NCI-H2107 (cell line): ENCODE data around the gene ACOXL.

Experiments used
- DNase-seq: peaks from one replicate; lab custom pipeline; 2025; lab: John Stamatoyannopoulos, UW

The ACOXL gene

GRCh38 chr2:110875384-110875725 is 143.0 kb downstream of the ACOXL start:
- no peak for DNase-seq

DNA sequence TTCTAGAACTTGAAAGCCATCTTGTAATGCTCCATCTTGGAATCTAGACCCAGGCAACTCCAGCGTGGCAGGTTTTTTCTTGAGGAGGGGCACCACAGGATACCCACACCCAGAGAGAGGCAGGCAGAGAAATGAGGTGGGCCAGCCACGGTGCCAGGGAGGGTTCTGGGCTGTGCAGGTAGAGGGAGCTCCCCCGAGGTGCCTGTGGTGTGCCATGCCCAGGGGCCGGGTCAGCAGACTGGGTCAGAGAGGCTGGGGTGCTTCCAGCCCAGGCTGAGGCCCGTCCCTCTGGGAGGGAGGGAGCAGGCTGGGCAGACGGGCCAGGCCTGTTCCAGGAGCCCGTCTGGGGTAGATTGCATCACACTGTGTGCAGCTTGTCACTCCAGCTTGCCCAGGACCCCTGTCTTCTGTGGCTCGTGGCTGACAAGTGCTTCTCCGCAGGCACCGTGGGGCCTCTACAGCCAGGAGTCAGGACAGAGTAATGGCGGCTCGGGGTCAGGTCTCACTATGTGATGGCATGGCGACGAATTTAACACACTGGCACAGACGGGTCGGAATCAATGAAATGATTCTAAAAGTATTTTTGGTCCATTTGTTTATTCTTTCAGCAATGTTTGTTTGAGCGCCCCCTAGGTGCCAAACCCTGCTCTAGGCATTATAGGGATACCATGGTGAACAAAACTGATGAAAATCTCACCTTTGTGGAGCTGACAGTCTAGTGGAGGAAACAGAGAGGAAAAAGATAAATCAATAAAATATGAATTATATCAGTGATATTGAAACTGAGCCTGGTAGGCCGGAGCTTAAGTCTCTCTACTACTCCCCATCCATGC is 144.0 kb downstream of the ACOXL start:
- DNase-seq, result no peak

DNA sequence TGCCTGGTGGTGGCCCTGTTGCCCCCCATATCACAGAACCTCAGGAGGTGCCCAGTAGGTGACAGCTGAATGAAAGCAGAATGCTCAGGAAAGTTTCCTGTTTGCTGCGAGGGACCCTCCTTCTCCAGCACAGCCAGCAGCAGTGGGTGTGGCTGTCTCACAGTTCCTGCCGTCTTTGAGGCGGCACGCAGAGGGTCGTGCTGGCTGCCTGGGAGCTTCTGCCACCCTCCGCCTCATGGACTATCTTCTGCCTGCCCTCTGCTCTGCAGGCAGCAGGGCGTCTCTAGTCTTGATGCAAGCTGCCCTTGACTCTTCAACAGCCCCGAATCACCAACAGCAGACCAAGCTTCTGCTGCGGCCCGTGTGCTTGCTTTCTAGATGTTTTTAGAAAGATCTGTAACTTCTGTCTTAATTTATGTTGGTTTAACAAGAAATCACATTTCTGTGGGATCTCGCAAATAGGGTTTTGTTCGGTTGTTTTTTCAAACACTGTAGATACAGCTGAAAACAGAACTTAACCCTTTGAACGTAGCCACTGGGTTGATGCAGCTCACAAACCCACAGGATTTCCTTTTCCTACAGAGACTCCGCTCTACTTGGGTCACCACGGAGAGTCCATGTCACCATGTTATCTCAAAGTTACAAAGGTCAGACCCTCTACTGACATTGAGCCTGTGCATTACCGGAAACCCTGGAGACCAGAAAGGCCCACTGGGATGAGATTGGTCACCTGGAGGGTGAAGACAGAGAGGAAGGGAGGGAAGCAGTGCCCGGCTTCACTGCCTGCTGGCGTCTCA is 144.9 kb downstream of the ACOXL start:
- no peak for DNase-seq

- no peak for DNase-seq
These were observed 145.8 kb downstream of the ACOXL start for GRCh38 chr2:110878150-110878549.

GRCh38 chr2:110881908-110882307 is 149.5 kb downstream of the ACOXL start:
- no peak for DNase-seq

DNA sequence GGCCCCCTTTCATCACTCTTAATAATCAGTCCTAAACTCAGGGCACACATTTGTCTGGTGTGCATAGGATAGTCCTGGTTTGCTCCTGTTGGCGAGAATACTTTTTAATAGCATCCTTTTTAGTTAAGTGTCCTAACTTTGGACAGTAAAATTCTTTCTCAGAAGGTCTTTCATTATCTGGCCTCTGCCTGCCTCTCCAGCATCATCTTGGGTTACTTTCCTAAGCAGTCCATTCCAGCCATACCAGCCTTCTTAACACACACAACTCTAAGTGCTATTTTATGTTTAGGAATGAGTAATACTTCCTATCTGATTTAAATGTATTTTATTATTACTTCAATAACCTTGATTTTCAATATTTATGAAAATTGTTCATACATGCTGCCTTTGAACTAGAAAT is 151.0 kb downstream of the ACOXL start:
- DNase-seq, result no peak

- no peak for DNase-seq
These were observed 152.9 kb downstream of the ACOXL start for GRCh38 chr2:110885256-110885655.

- DNase-seq, result no peak
These were observed 154.6 kb downstream of the ACOXL start for GRCh38 chr2:110886826-110887573.

DNA sequence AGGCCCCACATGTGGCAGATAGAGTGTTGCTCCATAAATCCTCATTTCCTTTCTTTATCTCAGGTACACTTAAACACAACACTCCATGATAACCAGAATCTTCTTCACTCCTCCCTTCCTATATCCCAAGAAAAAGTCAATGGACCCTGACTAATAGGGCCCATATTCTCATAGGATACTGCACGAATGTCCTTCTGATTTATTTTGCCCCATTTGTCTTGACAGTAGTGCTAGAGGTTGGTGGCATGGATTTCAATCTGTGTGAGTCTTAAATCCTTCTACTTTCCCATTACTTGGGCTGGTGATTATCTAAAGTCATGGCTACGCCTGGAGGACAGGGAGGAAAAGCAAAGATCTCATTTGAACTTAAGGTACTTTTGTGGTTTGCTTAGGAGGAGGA is 156.0 kb downstream of the ACOXL start:
- no peak for DNase-seq

- DNase-seq, result no peak
These were observed 159.3 kb downstream of the ACOXL start for GRCh38 chr2:110891626-110892025.

DNA sequence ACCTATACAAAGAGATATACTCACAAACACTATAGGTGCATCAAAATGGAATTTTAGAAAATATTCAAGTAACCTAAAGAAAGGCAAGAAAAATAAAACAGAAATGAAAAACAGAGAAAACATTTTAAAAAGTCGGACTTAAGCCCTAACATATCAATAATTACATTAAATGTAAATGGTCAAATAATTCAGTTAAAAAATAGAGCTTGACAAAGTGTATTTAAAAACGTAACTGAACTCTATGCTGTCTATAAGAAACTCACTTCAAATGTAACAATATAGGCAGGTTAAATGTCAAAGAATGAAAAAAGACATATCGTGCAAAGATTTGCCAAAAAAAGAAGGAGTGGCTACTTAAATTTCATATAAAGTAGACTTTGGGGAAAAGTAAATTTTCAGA is 163.9 kb downstream of the ACOXL start:
- no peak for DNase-seq

GRCh38 chr2:110897966-110898365 is 165.6 kb downstream of the ACOXL start:
- no peak for DNase-seq

GRCh38 chr2:110900191-110900590 is 167.8 kb downstream of the ACOXL start:
- no peak for DNase-seq

DNA sequence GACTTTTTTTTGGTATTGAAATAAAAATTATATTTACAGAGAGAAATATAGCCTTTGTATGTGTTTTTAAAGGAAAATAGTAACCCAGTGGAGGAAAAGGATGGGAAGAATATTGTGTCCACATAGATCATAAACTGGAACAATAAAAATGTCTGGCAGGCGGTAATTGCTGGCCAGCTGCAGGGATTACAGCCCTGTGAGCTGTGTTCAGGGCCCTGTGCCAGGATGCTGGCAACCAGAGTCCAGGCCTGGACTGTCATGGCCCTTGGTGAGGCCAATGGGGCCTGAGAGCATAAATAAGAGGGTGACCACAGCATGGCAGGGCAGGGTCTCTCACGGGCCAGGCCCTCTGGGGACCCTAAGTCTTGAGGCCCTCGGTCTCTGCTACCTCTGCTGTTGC is 171.2 kb downstream of the ACOXL start:
- no peak for DNase-seq

GRCh38 chr2:110904116-110904778 is 171.9 kb downstream of the ACOXL start:
- no peak for DNase-seq

DNA sequence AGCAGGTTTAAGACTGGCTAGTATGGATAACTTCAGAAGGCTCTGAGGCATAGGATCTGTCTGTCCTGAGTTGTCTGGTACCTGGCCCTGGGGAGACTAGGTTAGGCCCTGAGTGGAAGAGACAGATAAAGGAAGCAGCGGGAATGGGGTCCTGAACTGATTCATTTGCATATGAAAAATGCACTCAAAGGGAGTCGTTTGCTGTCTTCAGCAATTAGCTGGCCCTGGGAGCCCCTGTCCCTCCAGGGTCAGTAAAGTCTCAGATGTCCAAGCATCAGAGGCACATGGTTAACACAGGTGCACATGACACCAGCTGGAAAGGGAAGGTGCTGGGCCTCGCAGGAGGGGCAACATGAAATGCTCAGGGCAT is 172.4 kb downstream of the ACOXL start:
- DNase-seq, result no peak

- DNase-seq, result no peak
These were observed 172.8 kb downstream of the ACOXL start for GRCh38 chr2:110905217-110905616.

DNA sequence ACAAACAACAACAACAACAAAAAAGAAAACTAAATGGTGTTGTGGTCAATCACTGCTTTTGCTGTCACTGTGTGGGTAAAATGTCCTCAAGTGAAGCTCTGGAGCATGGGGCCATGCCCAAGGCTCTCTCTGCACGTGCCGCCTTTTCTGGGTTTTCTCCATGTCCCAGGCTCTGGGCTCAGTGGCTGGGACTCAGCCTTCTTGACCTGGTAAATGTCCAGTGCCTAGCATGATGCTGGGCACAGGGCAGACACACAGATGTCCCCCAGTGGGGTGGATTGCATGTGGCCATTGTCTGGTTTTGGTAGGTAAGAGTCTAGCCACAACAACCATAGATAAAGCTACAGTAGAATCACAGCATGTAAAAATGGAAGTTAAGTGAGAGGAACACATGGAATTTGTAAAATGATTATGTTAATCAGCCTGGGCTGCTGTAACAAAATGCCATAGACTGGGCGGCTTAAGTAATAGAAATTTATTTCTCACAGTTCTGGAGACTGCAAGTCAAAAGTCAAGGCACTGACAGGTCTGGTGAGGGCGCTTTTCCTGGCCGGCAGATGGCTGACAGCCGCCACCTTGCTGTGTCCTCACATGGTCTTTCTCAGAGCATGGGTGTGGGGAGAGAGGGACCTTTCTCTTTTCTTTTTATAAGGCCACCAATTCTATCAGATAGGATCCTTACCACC is 174.4 kb downstream of the ACOXL start:
- DNase-seq, result no peak

DNA sequence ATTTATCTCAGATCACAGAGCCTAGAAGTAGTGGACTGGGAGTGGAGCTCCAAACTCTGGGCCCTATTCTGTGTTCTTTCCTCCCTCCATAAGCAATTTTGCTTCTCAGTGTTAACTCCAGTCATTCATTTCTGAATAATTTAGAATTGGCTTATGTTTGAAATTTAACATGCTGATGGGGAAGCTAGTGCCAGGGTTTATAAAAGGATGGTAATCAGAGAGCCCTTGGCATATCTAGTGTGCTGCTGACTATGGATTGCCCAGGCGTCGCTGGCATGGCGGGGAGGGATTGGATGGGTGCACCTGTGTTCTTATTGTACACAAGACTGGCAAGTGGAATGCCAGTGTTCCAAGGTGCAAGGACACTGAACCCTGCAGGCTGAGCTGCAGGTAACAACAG is 177.1 kb downstream of the ACOXL start:
- no peak for DNase-seq

- no peak for DNase-seq
These were observed 178.1 kb downstream of the ACOXL start for GRCh38 chr2:110910423-110910822.

GRCh38 chr2:110919738-110920137 is 187.4 kb downstream of the ACOXL start:
- no peak for DNase-seq

GRCh38 chr2:110925479-110925878 is 193.1 kb downstream of the ACOXL start:
- no peak for DNase-seq
